ENCODE measurements around the gene ARMC8. TPM values are rescaled to one million over a fixed set of nuclear protein-coding genes. Genes with fewer than 3 reads are reported as not detected.

Gene ARMC8
- total RNA-seq, 4 donors from 2014 or later = 79.3 to 93.0 (median 84.9) TPM

- H3K4me3 ChIP-seq = peak overlapping the region; percentile 79 to 85 (median 82)
- peaks cover 0 to 8% (median 4%) of the 10 kb centered on the region in 4 donors for H3K36me3 ChIP-seq
- no peaks in the 10 kb centered on the region for H3K9me3 ChIP-seq
- 88% methylated on average over 2 of the region's 2 CpGs for WGBS
- H3K27ac ChIP-seq (replicated peaks in 1 of 4) = peak overlapping the region; percentile 95 to 98 (median 96)
- TF ChIP-seq CTCF (IDR thresholded peaks at IDR 0.05) (no peak), POLR2AphosphoS5 (IDR thresholded peaks at IDR 0.05) (no peak), POLR2A (IDR thresholded peaks at IDR 0.05; ENCODE audit: low read depth) (no peak), EP300 (IDR thresholded peaks at IDR 0.05) (no peak)
- no peak for DNase-seq (ENCODE audit: extremely low spot score)
- H3K4me1 ChIP-seq = peaks cover 22 to 36% (median 35%) of the 10 kb centered on the region in 4 donors
- peaks cover 0 to 4% (median 0%) of the 10 kb centered on the region in 4 donors for H3K27me3 ChIP-seq
- intact Hi-C loops (cut with DNase I) = no loop called here
Measured at GRCh38 chr3:138186221-138186620, 880 bp upstream of the ARMC8 start.

- intact Hi-C loops (cut with DNase I) = no loop called here
- Histone ChIP-seq H3K4me3 (peak overlapping the region; percentile 79 to 85 (median 82)), H3K27ac (replicated peaks in 1 of 4) (peak overlapping the region; percentile 95 to 98 (median 96)), H3K36me3 (peaks cover 0 to 14% (median 5%) of the 10 kb centered on the region in 4 donors), H3K4me1 (peaks cover 22 to 42% (median 39%) of the 10 kb centered on the region in 4 donors), H3K27me3 (peaks cover 0 to 4% (median 0%) of the 10 kb centered on the region in 4 donors), H3K9me3 (no peaks in the 10 kb centered on the region)
- no peak for TF ChIP-seq POLR2AphosphoS5 (IDR thresholded peaks at IDR 0.05)
- 2% methylated on average over 13 of the region's 25 CpGs for WGBS
- peak; percentile 96 for DNase-seq (ENCODE audit: extremely low spot score)
Measured at GRCh38 chr3:138186803-138187295, 252 bp upstream of the ARMC8 start.

- intact Hi-C loops (cut with DNase I) = no loop called here
- peak; percentile 92 for DNase-seq (ENCODE audit: extremely low spot score)
- H3K36me3 ChIP-seq = peaks cover 0 to 27% (median 9%) of the 10 kb centered on the region in 4 donors
- 7% methylated on average over 12 of the region's 17 CpGs for WGBS
- TF ChIP-seq POLR2AphosphoS5 (IDR thresholded peaks at IDR 0.05) (peak; percentile 73 to 91), CTCF (IDR thresholded peaks at IDR 0.05) (no peak), EP300 (IDR thresholded peaks at IDR 0.05) (peak; percentile 18), POLR2A (IDR thresholded peaks at IDR 0.05; ENCODE audit: low read depth) (no peak)
- H3K4me3 ChIP-seq = peak overlapping the region; percentile 79 to 85 (median 82)
- H3K27me3 ChIP-seq = peaks cover 0 to 4% (median 0%) of the 10 kb centered on the region in 4 donors
- H3K27ac ChIP-seq (replicated peaks in 1 of 4) = peak overlapping the region; percentile 95 to 98 (median 96)
- peaks cover 22 to 55% (median 46%) of the 10 kb centered on the region in 4 donors for H3K4me1 ChIP-seq
- no peaks in the 10 kb centered on the region for H3K9me3 ChIP-seq
Measured at GRCh38 chr3:138188013-138188730, 1.1 kb downstream of the ARMC8 start.

DNA sequence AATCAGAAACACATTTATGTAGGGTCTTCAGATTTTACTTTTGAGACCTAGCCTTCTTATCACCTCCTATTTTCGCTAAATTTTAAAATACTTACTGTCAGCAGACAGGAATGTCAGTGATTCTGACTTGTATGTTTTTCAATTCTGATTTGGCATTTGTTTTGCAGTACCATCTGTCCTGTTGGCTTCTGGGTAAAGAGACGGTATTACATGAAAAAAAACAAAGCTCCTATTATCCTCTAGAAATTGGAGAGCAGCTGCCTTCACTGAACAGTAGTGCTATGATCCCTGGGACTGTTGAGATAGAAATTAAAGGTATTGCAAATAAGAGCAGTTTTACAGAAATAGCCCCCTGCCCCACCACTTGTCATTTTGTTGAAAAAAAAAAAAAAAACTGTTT is 8.4 kb downstream of the ARMC8 start:
- DNase-seq (ENCODE audit: extremely low spot score) = no peak
- peaks cover 3 to 56% (median 24%) of the 10 kb centered on the region in 4 donors for H3K4me1 ChIP-seq
- intact Hi-C loops (cut with DNase I) = no loop called here

More for the DNA sequence above, 8.4 kb downstream of the ARMC8 start:
- Histone ChIP-seq H3K27me3 (no peaks in the 10 kb centered on the region), H3K27ac (replicated peaks in 1 of 4) (no peak overlapping the region), H3K36me3 (peaks cover 4 to 28% (median 10%) of the 10 kb centered on the region in 4 donors), H3K4me3 (no peak overlapping the region), H3K9me3 (no peaks in the 10 kb centered on the region)
- WGBS = 69% methylated on average over 2 of the region's 2 CpGs
- TF ChIP-seq POLR2A (IDR thresholded peaks at IDR 0.05; ENCODE audit: low read depth) (no peak), POLR2AphosphoS5 (IDR thresholded peaks at IDR 0.05) (no peak), CTCF (IDR thresholded peaks at IDR 0.05) (no peak), EP300 (IDR thresholded peaks at IDR 0.05) (no peak)
